Measurements from ENCODE around the gene DEDD2.

DEDD2 gene

DNA sequence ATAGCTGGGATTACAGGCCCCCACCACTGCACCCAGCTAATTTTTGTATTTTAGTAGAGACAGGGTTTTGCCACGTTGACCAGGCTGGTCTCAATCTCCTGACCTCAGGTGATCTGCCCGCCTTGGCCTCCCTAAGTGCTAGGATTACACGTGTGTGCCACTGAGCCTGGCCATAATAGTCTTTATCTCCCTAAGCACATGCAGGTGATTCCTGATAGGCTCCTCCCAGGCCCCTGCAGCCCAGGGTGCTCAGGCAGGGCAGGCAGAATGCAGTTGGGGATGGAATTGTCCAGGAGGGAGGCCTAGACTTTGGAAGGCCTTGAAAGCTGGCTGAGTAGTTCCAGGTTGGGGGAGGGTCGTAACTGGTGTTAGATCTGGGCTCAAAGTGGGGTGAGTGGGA lies 11.2 kb upstream of the DEDD2 start:
- ChIA-PET POLR2A (ENCODE audit: low non-redundant PET) (no interaction called here), CTCF (interaction anchor here (0.6 to 0.8 kb wide), 2 partner anchors 67 to 121 kb away, joined by 3 to 7 read pairs; no protein-coding TSS in a partner anchor)
- TF ChIP-seq, protein P1, sequence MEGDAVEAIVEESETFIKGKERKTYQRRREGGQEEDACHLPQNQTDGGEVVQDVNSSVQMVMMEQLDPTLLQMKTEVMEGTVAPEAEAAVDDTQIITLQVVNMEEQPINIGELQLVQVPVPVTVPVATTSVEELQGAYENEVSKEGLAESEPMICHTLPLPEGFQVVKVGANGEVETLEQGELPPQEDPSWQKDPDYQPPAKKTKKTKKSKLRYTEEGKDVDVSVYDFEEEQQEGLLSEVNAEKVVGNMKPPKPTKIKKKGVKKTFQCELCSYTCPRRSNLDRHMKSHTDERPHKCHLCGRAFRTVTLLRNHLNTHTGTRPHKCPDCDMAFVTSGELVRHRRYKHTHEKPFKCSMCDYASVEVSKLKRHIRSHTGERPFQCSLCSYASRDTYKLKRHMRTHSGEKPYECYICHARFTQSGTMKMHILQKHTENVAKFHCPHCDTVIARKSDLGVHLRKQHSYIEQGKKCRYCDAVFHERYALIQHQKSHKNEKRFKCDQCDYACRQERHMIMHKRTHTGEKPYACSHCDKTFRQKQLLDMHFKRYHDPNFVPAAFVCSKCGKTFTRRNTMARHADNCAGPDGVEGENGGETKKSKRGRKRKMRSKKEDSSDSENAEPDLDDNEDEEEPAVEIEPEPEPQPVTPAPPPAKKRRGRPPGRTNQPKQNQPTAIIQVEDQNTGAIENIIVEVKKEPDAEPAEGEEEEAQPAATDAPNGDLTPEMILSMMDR (conservative IDR thresholded peaks at IDR 0.05; ENCODE audit: low read depth), result no peak
- H3K27ac ChIP-seq, result peak overlapping the region; percentile 64
- DNase-seq (ENCODE audit: low spot score), result no peak

DNA sequence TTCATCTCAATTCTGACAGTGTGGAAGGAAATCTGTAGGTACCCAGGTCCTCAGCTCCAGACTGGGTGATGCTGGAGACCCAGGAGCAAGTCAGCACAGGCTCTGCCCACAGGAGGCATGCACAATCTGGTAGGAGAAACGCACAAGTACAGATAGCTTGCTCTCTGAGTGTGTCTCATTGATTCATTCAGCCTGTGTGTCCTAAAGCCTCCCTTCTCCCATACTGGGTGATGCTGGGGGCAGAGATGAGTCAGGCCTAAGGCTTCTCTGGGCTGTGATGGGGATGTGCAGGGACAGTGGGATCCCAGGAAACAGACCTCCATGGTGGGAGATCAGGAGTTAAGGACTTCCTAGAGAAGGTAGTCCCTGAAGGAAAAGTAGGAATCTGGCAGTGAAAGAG lies 9.4 kb upstream of the DEDD2 start:
- DNase-seq (ENCODE audit: low spot score), result no peak
- peak overlapping the region; percentile 54 for H3K27ac ChIP-seq
- ChIA-PET CTCF (no interaction called here), POLR2A (ENCODE audit: low non-redundant PET) (interaction anchor here (0.6 kb wide), 1 partner anchor 116 kb away, joined by 3 read pairs; no protein-coding TSS in a partner anchor)
- TF ChIP-seq, protein P1 (conservative IDR thresholded peaks at IDR 0.05; ENCODE audit: low read depth), result no peak

DNA sequence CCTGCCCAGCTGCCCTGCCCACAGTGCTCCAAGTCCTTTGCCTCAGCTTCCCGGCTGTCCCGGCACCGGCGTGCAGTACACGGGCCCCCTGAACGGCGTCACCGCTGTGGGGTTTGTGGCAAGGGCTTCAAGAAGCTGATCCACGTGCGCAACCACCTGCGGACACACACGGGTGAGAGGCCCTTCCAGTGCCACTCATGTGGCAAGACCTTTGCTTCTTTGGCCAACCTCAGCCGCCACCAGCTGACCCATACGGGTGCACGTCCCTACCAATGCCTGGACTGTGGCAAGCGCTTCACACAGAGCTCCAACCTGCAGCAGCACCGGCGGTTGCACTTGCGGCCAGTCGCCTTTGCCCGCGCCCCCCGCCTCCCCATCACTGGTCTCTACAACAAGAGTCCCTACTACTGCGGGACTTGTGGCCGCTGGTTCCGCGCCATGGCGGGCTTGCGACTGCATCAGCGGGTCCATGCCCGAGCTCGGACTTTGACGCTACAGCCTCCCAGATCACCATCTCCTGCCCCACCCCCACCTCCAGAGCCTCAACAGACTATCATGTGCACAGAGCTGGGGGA lies 8.3 kb upstream of the DEDD2 start:
- TF ChIP-seq, protein P1 (conservative IDR thresholded peaks at IDR 0.05; ENCODE audit: low read depth), result no peak
- DNase-seq (ENCODE audit: low spot score), result no peak
- H3K27ac ChIP-seq, result peak overlapping the region; percentile 54
- ChIA-PET CTCF (interaction anchor here (0.5 to 0.8 kb wide), 4 partner anchors 14 to 282 kb away, joined by 3 to 4 read pairs (median 3); no protein-coding TSS in a partner anchor), POLR2A (ENCODE audit: low non-redundant PET) (no interaction called here)

DNA sequence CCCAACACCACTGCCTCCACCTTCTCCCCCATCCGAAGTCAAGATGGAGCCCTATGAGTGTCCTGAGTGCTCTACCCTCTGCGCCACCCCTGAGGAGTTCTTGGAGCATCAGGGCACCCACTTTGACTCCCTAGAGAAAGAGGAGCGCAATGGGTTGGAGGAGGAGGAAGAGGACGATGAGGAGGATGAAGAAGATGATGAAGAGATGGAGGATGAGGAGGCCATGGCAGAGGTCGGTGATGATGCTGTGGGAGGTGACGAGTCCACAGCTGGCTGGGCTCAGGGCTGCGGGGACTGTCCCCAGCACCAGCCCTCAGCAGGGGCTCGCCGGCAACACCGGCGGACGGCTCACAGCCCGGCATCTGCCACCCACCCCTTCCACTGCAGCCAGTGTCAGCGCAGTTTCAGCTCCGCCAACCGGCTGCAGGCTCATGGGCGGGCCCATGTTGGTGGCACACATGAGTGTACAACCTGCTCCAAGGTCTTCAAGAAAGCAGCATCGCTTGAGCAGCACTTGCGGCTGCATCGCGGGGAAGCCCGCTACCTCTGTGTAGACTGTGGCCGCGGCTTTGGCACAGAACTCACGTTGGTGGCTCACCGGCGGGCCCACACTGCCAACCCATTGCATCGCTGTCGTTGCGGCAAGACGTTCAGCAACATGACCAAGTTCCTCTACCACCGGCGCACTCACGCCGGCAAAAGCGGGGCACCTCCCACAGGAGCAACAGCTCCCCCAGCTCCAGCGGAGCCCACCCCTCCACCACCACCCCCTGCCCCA lies 7.7 kb upstream of the DEDD2 start:
- POLR2A ChIA-PET (ENCODE audit: low non-redundant PET), result interaction anchor here (0.5 kb wide), 1 partner anchor 1748 kb away, joined by 4 read pairs; no protein-coding TSS in a partner anchor
- DNase-seq (ENCODE audit: low spot score), result no peak
- peak overlapping the region; percentile 54; the same call in 1 of the 2 replicates for H3K27ac ChIP-seq
- TF ChIP-seq, protein P1 (conservative IDR thresholded peaks at IDR 0.05; ENCODE audit: low read depth), result no peak
- CTCF ChIA-PET, result no interaction called here

DNA sequence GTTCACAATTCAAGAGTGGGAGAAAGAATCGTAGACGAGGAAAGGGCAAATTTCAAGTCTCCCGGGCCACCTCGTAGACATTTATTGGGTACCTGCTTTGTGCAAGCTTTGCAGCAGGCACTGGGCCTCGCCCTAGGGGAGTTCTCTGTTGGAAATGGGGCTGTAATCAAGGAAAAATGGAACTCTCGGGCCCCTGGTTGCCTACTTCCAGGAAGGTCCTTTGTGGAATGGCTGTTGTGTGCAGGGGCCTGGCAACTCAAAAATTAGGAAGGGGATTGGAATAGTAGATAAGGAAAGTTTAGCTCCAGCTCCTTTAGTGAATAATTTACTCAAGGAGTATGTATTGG lies 3.2 kb upstream of the DEDD2 start:
- TF ChIP-seq, protein P1 (conservative IDR thresholded peaks at IDR 0.05; ENCODE audit: low read depth), result no peak
- ChIA-PET POLR2A (ENCODE audit: low non-redundant PET) (no interaction called here), CTCF (no interaction called here)
- DNase-seq (ENCODE audit: low spot score), result no peak
- peak overlapping the region; percentile 89 for H3K27ac ChIP-seq

DNA sequence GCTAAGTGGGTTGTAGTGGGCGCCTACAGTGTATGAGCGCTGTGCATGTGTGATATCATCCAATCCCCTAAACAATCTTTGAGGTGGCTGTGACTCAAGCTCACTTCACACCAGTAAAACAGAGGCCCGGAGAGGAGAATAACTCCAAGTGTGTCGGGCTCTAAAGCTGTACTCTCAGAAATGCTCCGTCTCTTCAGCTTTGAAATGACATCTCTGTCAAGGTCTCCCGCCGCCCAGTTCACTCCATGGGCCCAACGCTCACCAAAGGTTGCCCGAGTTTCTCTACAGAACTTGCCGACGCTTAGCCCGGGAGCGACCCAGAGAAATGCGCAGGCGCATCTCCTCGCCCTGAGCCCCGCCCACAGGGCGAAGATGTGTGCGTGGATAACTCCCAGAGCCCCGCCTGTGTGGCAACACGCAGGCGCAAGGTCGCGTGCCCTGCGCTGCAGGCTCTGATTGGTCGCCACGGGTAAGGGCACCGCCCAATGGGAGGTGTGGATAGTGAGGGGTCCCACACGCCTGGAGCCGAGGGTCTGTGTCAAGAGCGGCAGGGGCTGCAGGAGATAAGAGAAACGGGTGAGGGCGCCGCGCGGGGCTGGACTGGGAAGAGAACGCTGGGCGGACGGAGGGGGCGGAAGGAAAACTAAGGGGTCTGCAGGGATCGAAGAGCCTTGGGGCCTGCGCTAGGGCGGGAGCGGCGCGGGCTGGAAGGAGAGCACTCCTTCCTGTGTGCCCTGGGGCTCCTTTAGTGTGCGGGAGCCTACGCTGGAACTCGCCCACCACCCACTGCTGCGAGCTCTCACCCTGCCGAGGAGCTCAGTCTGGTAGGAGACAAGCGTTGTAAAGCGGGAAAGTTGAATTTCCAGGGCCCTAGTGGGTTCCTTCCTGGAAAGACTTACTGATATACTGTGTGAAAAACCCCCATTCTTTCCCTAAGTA lies 2.6 kb upstream of the DEDD2 start, which contains the start of gene ZNF526:
TSS of gene ZNF526 (plus strand) at position 501 of the 939 bp plus-strand sequence. CDS start 4,092 bp downstream, outside the sequence.
- peak within 1 kb of the TSS; percentile 89 for H3K27ac ChIP-seq
- POLR2A ChIA-PET (ENCODE audit: low non-redundant PET), result no interaction called here
- CTCF ChIA-PET, result interaction anchor here (0.6 kb wide), 3 partner anchors 76 to 112 kb away, joined by 3 to 5 read pairs (median 3); no protein-coding TSS in a partner anchor
- peak; percentile 99 for DNase-seq (ENCODE audit: low spot score)
- TF ChIP-seq, protein P1 (conservative IDR thresholded peaks at IDR 0.05; ENCODE audit: low read depth), result no peak

Data from RWPE1 (cell line).